Neural cell (in vitro differentiated cells): ENCODE results near the gene ALOX12.

Experiments used
- EZH2 ChIP-seq: fragments of 200-600, 300-800 bp; shearing (Covaris generic), sonication (generic); IDR thresholded peaks from 2 replicates; pipeline ENCODE4 v1.6.1; 2014; ENCODE audit warnings: antibody characterized with exemption, low read length, borderline replicate concordance, mild to moderate bottlenecking; ENCODE audit not compliant: insufficient read depth, poor library complexity, severe bottlenecking
- POLR2AphosphoS5 ChIP-seq: IDR thresholded peaks from 2 replicates; pipeline ENCODE4 v1.6.1; 2012
- TAF1 ChIP-seq: IDR thresholded peaks from 2 replicates; pipeline ENCODE4 v1.6.1; 2012; ENCODE audit warnings: low read depth
- TF ChIP-seq, protein P1 (sequence below): fragments of 450-650 bp; IDR thresholded peaks from 2 replicates; pipeline ENCODE4 v1.5.1; 2014; ENCODE audit warnings: antibody characterized with exemption, mild to moderate bottlenecking, moderate library complexity; ENCODE audit not compliant: poor library complexity, severe bottlenecking
- TF ChIP-seq, protein P2 (sequence below): IDR thresholded peaks from 2 replicates; pipeline ENCODE4 v1.6.1; 2012; ENCODE audit warnings: borderline replicate concordance

DNA sequence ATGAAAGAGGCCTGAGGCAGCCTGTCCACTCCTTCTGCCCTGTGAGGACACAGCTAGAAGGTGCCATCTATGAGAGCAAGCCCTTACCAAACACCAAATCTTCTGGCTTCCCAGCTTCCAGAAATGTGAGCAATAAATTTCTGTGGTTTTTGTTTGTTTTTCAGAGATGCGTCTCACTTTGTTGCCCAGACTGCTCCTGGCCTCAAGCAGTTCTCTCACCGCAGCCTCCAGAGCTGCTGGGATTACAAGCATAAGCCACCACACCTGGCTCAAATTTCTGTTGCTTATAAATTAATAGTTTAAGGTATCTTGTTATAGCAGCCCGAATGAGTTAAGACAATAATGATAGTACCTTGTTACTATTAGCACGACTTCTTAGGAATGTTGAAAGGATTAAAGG is 60.5 kb downstream of the ALOX12 start:
- no peak for TF ChIP-seq TAF1
- TF ChIP-seq, protein P1, sequence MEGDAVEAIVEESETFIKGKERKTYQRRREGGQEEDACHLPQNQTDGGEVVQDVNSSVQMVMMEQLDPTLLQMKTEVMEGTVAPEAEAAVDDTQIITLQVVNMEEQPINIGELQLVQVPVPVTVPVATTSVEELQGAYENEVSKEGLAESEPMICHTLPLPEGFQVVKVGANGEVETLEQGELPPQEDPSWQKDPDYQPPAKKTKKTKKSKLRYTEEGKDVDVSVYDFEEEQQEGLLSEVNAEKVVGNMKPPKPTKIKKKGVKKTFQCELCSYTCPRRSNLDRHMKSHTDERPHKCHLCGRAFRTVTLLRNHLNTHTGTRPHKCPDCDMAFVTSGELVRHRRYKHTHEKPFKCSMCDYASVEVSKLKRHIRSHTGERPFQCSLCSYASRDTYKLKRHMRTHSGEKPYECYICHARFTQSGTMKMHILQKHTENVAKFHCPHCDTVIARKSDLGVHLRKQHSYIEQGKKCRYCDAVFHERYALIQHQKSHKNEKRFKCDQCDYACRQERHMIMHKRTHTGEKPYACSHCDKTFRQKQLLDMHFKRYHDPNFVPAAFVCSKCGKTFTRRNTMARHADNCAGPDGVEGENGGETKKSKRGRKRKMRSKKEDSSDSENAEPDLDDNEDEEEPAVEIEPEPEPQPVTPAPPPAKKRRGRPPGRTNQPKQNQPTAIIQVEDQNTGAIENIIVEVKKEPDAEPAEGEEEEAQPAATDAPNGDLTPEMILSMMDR = no peak
- no peak for TF ChIP-seq EZH2
- TF ChIP-seq, protein P2, sequence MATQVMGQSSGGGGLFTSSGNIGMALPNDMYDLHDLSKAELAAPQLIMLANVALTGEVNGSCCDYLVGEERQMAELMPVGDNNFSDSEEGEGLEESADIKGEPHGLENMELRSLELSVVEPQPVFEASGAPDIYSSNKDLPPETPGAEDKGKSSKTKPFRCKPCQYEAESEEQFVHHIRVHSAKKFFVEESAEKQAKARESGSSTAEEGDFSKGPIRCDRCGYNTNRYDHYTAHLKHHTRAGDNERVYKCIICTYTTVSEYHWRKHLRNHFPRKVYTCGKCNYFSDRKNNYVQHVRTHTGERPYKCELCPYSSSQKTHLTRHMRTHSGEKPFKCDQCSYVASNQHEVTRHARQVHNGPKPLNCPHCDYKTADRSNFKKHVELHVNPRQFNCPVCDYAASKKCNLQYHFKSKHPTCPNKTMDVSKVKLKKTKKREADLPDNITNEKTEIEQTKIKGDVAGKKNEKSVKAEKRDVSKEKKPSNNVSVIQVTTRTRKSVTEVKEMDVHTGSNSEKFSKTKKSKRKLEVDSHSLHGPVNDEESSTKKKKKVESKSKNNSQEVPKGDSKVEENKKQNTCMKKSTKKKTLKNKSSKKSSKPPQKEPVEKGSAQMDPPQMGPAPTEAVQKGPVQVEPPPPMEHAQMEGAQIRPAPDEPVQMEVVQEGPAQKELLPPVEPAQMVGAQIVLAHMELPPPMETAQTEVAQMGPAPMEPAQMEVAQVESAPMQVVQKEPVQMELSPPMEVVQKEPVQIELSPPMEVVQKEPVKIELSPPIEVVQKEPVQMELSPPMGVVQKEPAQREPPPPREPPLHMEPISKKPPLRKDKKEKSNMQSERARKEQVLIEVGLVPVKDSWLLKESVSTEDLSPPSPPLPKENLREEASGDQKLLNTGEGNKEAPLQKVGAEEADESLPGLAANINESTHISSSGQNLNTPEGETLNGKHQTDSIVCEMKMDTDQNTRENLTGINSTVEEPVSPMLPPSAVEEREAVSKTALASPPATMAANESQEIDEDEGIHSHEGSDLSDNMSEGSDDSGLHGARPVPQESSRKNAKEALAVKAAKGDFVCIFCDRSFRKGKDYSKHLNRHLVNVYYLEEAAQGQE = no peak
- no peak for TF ChIP-seq POLR2AphosphoS5
